ENCODE measurements around the gene SLC9B2.

GRCh38 chr4:103099691-103100392 lies 23.3 kb upstream of the SLC9B2 start, which contains the start of gene BDH2:
- peak; percentile 39 for TF ChIP-seq POLR2A (IDR thresholded peaks at IDR 0.05)
- TF ChIP-seq, protein P1, sequence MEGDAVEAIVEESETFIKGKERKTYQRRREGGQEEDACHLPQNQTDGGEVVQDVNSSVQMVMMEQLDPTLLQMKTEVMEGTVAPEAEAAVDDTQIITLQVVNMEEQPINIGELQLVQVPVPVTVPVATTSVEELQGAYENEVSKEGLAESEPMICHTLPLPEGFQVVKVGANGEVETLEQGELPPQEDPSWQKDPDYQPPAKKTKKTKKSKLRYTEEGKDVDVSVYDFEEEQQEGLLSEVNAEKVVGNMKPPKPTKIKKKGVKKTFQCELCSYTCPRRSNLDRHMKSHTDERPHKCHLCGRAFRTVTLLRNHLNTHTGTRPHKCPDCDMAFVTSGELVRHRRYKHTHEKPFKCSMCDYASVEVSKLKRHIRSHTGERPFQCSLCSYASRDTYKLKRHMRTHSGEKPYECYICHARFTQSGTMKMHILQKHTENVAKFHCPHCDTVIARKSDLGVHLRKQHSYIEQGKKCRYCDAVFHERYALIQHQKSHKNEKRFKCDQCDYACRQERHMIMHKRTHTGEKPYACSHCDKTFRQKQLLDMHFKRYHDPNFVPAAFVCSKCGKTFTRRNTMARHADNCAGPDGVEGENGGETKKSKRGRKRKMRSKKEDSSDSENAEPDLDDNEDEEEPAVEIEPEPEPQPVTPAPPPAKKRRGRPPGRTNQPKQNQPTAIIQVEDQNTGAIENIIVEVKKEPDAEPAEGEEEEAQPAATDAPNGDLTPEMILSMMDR (IDR thresholded peaks at IDR 0.05): peak; percentile 73 to 88 (median 78)
- peak; percentile 58 to 72 (median 71) for TF ChIP-seq POLR2AphosphoS5 (IDR thresholded peaks at IDR 0.05)
- no peak for TF ChIP-seq EP300 (IDR thresholded peaks at IDR 0.05; ENCODE audit: low read depth)
